Left colon (tissue), 2 donors: ENCODE measurements around the gene ATG16L2. TPM values are rescaled to one million over a fixed set of nuclear protein-coding genes. Genes with fewer than 3 reads are reported as not detected.
A peak's percentile ranks its signal among the peaks of the same experiment; 100 is the strongest.
"Not testable (repeated sequence)": the region's sequence is repeated elsewhere in the genome, so short reads cannot be mapped to it uniquely, and the experiment has no call there.

ENCODE experiments used
- ATAC-seq: fragments of 200-7000 bp; cut with Tn5 transposase; one replicate; pipeline ENCODE4 v1.9.1; 2020; ENCODE audit warnings: mild to moderate bottlenecking, moderate library complexity
- DNase-seq, 2 donors: peaks; one replicate each; pipeline ENCODE4 v3.0.0-alpha.2; 2020
- intact Hi-C, 2 donors: fragments of 100-400 bp; cut with DNase I in 1 of 2; cut with micrococcal nuclease in 1 of 2; formaldehyde crosslinking; loops; one replicate each; pipeline versions ENCODE4 v1.11.2 to v1.14.0; 2022; cut with DNase I, micrococcal nuclease
- total RNA-seq, 2 donors: library from RNA; stranded (reverse); fragmentation: NEBNext Ultra II Directional; extraction: Animal tissue kit (Norgen Biotek cat#: 25700); gene quantifications; one replicate each; pipeline ENCODE4 v1.2.1, GENCODE V29; 2021
- donor health status: DM: no; HTN: no; CAD: no.
- donor health status: DM: yes; HTN: yes; CAD: no.

The ATG16L2 gene
- total RNA-seq, 2 donors from 2014 or later, result 44.4 to 54.2 TPM

DNA sequence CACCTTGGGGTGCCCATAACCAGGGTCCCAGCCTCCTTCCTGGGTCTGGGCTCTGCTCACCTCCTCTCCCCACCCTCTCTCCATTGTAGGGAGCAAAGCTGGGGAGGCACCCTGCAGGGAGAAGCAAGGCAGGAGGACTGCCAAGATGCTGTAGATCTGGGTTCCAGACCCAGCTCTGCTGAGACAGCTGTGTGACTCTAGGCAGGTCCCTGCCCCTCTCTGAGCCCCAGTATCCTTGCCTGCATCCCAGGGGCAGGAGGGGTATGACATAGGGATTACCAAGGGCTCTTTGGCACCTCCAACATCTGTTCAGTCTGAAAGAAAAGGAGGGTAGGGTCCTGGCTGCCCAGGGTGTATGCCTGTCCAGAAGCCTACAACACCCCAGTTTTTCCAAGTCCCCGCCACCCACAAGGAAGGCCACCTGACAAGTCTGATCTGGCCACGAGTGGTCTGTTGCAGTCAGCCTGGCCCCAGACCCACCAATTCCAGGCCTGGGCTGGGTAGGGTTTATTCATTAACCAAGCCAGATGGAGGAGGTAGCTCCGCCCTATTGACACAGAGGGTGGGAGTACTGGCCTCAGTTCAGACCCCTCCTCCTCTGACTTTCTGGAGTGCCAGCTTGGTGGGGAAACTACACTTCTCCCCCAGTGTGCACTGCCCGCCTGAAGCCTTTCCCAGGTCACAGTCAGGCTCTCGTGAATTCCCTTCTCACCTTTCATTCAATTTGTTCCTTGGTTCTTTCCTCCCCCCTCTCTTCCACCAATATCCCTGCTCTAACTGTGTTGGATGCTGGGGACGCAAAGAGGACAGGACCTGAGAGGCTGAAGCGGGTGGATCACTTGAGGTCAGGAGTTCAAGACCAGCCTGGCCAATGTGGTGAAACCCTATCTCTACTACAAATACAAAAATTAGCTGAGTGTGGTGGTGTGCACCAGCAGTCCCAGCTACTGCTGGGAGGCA, 35.4 kb upstream of the ATG16L2 start:
- intact Hi-C loops, result no loop called here
- peak; percentile 67 to 79 for DNase-seq

DNA sequence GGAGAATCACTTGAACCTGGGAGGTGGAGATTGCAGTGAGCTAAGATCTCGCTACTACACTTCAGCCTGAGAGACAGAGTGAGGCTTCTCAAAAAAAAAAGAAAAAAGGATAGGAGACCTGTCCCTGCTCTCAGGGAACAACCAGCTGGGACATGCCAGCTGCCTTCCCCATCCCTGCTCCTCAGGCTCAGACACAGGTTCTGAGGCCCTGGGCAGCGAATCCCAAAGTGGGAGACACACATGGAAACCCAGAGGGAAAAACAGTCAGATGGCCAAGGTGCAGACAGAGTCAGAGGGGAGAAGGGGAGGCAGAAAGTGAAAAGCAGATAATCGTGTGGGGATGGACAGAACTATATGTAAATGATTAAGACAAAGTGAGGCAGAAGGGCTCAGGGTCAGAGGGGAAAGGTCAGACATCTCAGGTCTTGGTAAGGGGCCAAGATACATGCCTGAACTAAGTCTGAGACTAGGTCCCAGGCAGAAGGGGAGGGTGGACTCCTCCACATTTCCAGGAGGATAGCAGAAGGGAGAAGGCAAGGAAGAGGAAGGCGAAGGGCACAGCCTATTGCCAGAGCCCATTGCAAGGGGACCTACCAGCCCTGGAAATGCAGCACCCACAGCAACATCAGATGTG, 34.6 kb upstream of the ATG16L2 start:
- DNase-seq, result no peak
- ATAC-seq, result no peak
- intact Hi-C loops, result no loop called here

More for the DNA sequence above, 35.4 kb upstream of the ATG16L2 start:
- peak; percentile 50 for ATAC-seq

DNA sequence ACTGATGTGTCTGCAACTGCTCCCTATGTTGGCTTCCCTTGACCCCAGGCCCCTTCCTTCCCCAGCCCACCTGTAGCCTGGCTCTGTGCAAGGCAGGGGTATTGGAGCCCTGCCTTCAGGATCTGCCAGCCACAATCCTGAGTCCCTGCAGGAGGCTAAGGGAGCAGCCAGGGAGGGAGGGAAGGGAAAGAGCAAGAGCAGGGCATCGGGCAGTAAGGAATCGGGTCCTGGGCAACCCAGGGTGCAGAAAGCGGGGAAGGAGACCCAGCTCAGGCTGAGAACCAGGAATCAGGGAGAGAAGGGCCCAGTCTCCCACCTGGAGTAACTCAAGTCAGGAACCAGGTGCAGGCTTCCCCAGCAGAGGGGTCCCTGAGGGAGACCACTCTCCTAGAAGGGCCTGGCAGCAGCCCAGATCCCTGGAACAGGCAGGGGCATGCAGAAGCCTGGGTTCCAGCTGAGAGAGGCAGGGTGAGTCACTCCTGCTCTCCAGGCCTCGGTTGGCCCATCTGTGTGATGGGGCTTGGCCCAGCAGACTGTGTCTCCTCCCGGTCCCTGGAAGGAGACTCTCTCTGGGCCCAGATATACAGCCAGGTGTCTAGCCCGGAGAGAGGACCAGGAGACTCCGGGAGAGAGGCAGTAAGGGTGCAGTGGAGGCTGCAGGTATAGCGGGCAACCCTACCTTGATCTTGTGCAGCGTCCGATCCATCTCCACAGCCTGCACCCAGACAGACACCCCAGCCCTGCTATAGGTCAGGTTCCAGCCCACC, 33.7 kb upstream of the ATG16L2 start:
- intact Hi-C loops, result no loop called here
- DNase-seq (no peak), ATAC-seq (no peak)

DNA sequence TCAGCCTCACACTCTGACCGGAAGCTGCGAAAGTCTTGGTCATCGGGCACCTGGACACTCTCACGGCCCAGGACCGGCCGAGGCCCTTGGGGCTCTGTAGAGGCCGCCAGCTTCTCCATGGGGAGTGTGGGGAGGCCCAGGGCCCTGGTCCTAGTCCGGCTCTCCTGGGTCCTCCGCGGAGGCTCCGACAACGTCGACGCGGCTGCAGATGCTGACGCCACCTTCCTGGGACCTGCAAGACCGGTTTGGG, 33.2 kb upstream of the ATG16L2 start:
- ATAC-seq (peak; percentile 3), DNase-seq (peak in 1 of 2 donors; percentile 68)
- intact Hi-C loops, result no loop called here

DNA sequence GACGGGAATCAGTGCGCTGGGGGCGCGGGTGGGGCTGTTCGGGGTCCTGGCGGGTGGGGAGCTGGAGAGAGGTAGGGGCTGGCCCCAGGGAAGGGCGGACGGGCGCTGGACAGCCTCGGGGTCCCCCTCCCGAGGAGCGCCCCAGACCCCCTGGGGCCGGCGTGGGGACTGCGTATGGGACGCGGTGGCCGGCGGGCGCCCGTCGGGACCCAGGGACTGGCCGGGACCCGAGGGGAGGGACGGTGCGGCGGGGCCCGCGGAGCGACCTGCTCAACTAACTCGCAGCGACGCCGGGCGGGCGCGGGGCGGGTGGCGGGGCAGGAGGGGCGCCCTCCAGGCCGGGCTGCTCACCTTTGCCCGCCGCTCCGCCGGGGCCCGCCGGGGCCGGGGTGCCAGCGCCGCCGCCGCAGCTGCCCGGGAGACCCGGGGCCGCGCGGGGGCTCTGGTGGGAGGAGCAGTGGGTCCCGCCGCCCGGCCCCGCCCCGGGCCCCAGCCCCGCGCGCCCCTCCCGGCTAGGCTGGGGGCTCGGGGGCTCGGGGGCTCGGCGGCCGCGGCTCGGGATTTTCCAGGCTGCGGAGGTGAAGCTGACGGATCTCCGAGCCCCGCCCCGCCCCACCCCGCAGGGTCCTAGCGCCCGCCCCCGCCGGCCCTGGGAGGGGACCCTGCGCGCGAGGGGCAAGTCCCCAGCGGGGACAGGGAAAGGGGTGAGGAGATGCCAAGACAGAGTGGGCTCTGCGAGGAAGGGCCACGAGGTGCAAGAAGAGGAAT, 32.7 kb upstream of the ATG16L2 start:
- DNase-seq (peak in 1 of 2 donors; percentile 77), ATAC-seq (peak; percentile 19)
- intact Hi-C loops, result no loop called here

DNA sequence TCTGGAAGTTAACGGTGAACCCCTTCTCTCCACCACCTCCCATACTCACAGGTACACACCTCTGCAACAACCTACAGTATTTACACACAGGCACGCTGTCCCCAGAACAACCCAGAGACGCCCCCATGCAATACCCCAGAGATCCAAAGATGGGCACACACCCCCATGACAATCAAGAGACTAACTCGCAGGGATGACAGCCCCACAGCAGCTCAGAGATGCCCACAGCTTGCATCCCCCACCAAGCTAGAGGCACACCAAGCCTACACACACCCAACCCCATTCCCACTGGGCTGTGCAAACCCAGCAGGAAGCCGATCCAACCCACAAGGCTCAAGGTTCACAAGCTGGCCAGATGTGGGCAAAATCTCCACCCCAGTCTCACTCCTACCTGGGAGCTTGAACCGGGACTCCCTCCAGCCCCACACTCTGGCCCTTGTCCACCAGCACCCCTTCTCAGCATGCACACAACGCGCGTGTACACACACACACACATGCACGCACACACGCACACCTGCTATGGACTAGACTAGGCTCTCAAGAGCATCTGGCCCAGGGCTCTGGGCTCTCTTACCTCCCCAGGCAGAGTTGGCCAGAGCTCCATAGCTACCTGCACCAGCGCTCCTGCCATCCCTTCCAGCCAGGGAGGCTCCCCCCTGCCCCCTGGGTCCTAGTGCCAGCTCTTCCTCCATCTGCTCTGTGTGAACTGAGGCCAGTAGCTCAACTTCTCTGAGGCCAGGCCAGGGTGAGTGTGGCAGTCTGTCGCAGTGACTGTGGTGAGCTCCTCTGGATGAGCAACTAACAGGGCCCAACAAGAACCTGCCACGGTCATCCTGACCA, 31.9 kb upstream of the ATG16L2 start:
- intact Hi-C loops, result no loop called here
- peak; percentile 42 for ATAC-seq
- DNase-seq, result peak; percentile 69 to 75

DNA sequence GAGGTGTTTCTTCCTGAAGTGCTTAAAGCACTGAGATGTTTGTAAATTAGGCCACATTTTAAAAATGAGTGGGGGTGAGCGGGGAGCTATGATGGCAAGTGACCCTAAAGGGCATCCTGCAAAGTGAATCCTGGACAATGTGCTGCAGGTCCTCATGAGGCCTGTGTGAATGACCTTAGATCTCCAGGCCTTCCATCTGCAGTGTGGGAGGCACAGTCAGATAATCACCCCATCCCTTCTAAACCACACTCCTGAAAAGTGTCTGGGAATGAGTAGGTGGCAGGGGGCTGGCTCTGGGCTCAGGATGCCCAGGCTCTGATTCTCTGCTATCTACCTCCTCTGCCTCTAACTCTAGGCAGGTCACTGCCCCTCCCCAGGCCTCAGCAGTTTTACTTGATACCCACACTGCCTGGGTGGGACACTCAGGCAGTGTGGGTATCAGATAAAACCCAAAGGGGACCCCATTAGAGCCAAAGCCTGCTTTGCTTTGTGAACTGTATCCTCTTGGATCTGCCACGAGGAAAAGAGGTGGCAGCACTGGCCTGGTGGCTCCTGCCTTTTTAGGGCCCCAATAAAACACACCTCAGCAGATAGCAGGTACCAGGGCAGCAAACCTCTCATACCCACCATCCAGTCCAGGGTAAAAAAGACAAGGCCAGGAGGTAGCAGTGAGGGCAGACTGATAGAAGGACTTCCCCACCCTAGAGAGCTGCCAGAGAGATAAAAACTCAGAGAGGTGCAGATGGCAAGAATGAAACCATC, 30.9 kb upstream of the ATG16L2 start:
- intact Hi-C loops, result no loop called here
- ATAC-seq, result peak; percentile 18
- DNase-seq, result no peak

DNA sequence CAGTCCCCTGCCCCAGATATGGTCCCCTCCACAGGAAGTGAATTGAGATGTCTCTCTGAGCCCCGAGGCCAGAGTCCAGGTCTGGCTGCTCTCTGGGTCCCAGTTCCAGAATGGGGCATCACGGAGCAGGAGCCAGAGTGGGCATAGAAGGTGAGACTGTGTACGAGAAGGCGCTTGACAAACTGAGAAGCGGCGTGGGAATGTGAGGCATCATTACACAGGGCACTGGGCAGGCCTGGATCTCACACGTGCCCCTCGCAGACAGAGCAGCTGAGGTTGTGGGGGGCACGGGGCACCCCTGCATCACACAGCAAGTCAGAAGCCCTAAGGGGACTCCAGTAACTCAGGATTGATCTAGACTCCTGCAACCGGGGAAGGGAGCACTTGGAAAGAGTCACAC, 29.5 kb upstream of the ATG16L2 start:
- ATAC-seq (no peak), DNase-seq (no peak)
- intact Hi-C loops, result no loop called here

DNA sequence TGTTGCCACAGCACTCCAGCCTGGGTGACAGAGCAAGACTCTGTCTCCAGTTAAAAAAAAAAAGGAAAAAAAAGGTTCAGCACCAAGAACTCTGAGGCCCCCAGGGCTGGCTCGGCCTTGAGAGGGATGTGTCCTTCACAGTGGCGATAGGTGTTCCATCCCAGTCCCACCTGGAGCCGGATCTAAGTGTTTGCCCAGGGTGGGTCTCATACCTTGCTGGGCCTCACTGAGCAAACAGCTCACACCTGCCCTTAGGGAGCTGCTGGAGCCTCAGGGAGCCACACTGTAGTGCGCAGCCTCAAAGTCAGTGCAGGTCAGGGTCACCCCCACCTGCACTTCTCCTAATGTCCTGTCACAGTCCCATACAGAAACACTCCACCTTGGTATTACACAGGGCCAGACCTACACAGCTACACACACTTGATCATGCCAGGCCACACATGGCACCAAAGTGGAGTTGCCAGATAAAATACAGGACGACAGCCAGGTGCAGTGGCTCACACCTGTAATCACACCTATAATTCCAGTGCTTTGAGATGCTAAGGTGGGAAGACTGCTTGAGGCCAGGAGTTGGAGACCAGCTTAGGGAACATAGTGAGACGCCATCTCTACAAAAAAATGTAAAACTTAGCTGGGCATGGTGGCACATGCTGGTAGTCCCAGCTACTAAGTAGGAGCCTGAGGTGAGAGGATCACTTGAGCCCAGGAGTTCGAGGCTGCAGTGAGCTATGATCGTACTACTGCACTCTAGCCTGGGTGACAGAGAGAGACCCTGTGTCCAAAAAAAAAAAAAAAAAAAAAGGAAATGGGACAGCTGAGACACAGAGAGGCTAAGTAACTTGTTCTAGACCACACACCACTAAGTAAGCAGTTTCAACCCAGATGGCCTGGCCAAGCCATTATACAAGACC, 27.7 kb upstream of the ATG16L2 start:
- ATAC-seq (peak; percentile 66), DNase-seq (peak; percentile 78 to 93)
- intact Hi-C loops, result no loop called here

DNA sequence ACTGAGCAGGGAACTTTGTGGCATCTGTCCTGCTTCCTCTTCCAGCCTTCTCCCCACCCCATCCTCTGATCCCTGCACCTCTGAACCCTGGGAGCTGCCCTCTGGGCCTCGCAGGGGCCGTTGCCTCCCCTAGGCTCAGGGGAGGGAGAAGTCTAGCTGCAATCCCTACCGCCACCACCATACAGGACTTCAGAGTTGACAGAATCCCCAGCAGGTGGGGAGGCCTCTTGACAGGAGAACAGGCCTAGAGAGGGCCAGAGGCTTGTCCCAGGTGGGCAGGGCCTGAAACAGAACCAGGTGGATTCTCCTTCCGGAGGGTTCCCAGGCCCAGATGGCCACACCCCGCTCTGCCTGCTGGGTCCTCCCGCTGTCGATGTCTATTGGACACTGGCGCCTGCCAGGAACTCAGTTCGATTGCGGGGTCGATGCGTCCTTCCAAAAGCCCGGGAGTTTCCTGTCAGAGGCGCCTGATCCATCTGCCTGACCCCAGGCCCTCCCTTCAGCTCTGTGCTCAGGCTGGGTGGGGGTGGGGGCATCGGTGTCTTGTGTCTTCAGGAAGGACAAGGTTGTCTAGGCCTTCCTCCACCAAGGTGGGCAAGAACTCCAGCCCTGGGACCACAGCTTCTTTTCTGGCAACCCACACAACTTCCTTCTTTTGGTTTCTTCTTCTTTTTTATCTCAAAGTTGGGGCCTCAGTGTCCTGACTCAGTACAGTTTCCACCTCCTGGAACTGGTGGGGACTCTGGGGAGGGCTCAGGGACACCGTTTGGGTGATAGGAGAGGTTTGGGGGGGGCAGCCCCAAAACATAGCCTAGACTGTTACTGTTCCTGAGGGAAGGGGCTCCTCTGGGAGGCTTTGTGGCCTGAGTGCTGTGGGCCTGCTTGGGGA, 26.8 kb upstream of the ATG16L2 start:
- ATAC-seq (peak; percentile 58), DNase-seq (peak; percentile 83 to 87)
- intact Hi-C loops, result no loop called here

DNA sequence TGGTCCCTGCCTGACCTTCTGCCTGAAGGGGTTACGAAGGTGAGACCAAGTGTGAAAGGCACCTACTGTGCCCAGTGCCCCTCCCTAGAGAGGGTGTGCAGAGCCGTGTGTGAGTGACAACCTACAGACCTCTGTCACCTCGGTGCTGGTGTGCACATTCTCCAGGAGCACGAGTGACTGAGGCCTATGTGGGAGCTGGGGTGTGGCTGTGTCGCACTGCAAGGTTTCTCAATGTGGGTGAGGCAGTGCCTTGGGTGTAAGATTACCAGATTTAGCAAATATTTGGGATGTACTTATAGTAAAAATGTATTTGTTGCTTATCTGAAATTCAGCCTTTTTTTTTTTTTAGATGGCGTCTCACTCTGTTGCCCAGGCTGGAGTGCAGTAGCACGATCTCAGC, 26.0 kb upstream of the ATG16L2 start:
- no peak for DNase-seq
- intact Hi-C loops, result no loop called here
- ATAC-seq, result no peak

DNA sequence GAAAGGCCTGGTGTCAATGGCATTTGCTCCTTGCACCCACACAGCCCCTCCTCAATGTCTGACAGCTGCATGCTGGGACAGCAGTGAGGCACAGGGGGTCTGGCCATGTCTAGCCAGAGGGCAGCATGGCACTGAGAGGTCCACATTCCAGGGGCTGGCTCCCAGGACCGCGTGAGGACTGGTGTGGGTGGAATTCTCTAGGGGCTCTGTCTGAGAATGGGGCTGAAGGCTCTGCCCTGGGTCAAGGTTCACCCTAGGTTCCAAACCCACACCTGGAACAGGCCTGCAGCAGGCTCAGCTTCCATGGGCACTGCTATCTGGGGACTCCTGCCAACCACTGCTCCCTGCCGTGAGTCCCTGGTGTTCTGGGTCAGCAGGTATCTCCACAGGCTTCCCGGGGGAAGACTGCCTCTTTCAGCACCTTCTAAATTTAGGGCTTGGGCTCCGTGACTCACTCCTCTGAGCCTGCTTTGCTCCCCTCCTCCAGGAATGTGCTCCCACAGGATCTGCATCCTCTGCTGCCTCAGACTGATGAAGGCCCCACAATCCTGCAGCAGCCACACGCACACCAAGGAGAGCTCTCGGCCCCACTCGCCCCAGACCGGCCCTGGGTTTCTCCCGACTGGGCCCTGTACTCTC, 24.6 kb upstream of the ATG16L2 start:
- DNase-seq, result no peak
- intact Hi-C loops, result loop anchor here in 1 of 2 donors (5.0 kb wide), 1 partner anchor 62 kb away; no protein-coding TSS in a partner anchor
- ATAC-seq, result no peak

DNA sequence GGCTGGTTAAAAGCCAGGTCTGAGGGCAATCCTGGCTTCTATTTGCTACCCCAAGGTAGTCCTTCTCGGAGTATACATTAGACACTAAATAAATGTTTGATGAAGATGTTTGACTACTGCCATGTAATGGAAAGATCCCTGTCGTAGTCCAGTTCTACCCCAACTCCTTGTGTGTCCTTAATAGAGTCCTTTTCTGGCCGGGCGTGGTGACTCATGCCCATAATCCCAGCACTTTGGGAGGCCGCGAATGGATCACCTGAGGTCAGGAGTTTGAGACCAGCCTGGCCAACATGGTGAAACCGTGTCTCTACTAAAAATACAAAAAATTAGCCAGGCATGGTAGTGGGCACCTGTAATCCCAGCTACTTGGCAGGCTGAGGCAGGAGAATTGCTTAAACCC, 23.0 kb upstream of the ATG16L2 start:
- intact Hi-C loops, result loop anchor here in 1 of 2 donors (5.0 kb wide), 1 partner anchor 64 kb away; no protein-coding TSS in a partner anchor
- not testable (repeated sequence) for ATAC-seq, DNase-seq

DNA sequence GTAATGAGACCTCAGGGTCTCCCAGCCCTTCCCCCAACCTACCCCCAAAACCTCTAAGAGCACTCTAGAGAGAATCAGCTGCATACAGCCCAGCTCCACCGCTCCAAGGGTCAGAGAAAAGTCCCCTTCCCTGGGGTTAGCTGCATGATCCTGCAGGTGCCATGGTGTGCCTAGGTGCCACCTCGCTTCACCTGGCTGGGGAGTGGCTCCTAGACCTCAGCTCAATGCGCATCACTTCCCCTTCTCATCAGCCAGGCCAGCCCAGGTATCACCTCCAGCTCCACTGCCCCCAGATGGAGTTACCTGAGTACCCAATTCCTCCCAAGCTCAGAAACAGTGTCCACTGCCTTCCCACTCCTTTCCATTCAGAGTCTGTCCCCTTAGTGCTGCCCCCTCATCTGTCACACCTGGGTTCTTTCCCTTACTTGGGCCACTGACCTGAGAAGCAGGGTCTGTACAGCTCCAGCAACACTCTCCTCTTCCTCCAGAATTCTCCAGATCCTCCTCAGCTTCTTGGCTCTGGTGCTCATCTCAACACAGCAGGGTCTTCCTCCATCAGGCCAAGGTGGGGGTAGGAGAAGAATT, 21.7 kb upstream of the ATG16L2 start:
- DNase-seq (no peak), ATAC-seq (no peak)
- intact Hi-C loops, result loop anchor here in 1 of 2 donors (5.0 kb wide), 1 partner anchor 65 kb away; no protein-coding TSS in a partner anchor
